GM23338 (cell line): Measurements from ENCODE around the gene RADIL. TPM values are rescaled to one million over a fixed set of nuclear protein-coding genes. Genes with fewer than 3 reads are reported as not detected.

Experiments
- ATAC-seq: fragments of 200-7000 bp; cut with Tn5 transposase; 3 replicates; pipeline ENCODE4 v1.9.1; 2020
- DNase-seq: peaks from one replicate; pipeline ENCODE4 v3.0.0-alpha.2; 2015; ENCODE audit warnings: low spot score
- H2AFZ ChIP-seq: fragments of 200-600 bp; sonication (generic); 2 replicates; pipeline ENCODE4 v1.8.0; 2016; ENCODE audit warnings: antibody characterized with exemption, mild to moderate bottlenecking, moderate library complexity
- H3F3A ChIP-seq: fragments of 200-600 bp; sonication (generic); replicated peaks from 2 replicates; pipeline ENCODE4 v1.8.0; 2017; ENCODE audit warnings: antibody characterized with exemption, mixed run types, low read depth
- H3K27ac ChIP-seq: fragments of 200-600 bp; sonication (generic); 2 replicates; pipeline ENCODE4 v1.6.1; 2016; ENCODE audit warnings: low read depth
- H3K27me3 ChIP-seq: fragments of 200-600 bp; sonication (generic); 2 replicates; pipeline ENCODE4 v1.8.0; 2016; ENCODE audit warnings: mild to moderate bottlenecking, mixed run types, moderate library complexity; ENCODE audit not compliant: insufficient read depth
- H3K36me3 ChIP-seq: fragments of 200-600 bp; sonication (generic); 2 replicates; pipeline ENCODE4 v1.8.0; 2016; ENCODE audit warnings: mild to moderate bottlenecking; ENCODE audit not compliant: insufficient read depth
- H3K4me1 ChIP-seq: fragments of 200-600 bp; sonication (generic); 2 replicates; pipeline ENCODE4 v1.8.0; 2016; ENCODE audit warnings: mild to moderate bottlenecking, moderate library complexity; ENCODE audit not compliant: insufficient read depth
- H3K4me2 ChIP-seq: fragments of 200-600 bp; sonication (generic); 2 replicates; pipeline ENCODE4 v1.7.1; 2017; ENCODE audit warnings: mixed run types
- H3K4me3 ChIP-seq: fragments of 200-600 bp; sonication (generic); 2 replicates; pipeline ENCODE4 v1.6.1; 2016; ENCODE audit warnings: mixed run types
- H3K79me2 ChIP-seq: fragments of 200-600 bp; sonication (generic); replicated peaks from 2 replicates; pipeline ENCODE4 v1.8.0; 2017; ENCODE audit warnings: mild to moderate bottlenecking; ENCODE audit not compliant: insufficient read depth
- H3K9me2 ChIP-seq: fragments of 200-600 bp; sonication (generic); 2 replicates; pipeline ENCODE4 v1.8.0; 2017; ENCODE audit not compliant: insufficient read depth
- H4K20me1 ChIP-seq: fragments of 200-600 bp; sonication (generic); replicated peaks from 2 replicates; pipeline ENCODE4 v1.8.0; 2017; ENCODE audit warnings: mild to moderate bottlenecking; ENCODE audit not compliant: insufficient read depth
- H3K27ac Mint-ChIP-seq: 2 replicates; pipeline ENCODE4 v1.8.0; 2020; ENCODE audit warnings: inconsistent platforms, mild to moderate bottlenecking, moderate library complexity, mixed read lengths
- H3K27me3 Mint-ChIP-seq: 3 replicates; pipeline ENCODE4 v1.8.0; 2022; ENCODE audit warnings: low read depth, mild to moderate bottlenecking, moderate library complexity, mixed read lengths, inconsistent platforms; ENCODE audit not compliant: insufficient read depth, poor library complexity
- H3K36me3 Mint-ChIP-seq: 3 replicates; pipeline ENCODE4 v1.8.0; 2021; ENCODE audit warnings: low read depth, mild to moderate bottlenecking, inconsistent platforms, moderate library complexity, mixed read lengths
- H3K4me1 Mint-ChIP-seq: 3 replicates; pipeline ENCODE4 v1.8.0; 2020; ENCODE audit warnings: mild to moderate bottlenecking, inconsistent platforms, mixed read lengths
- H3K4me3 Mint-ChIP-seq: 3 replicates; pipeline ENCODE4 v1.8.0; 2021; ENCODE audit warnings: moderate library complexity, mild to moderate bottlenecking, inconsistent platforms, mixed read lengths
- H3K9me3 Mint-ChIP-seq: 3 replicates; pipeline ENCODE4 v1.8.0; 2020; ENCODE audit warnings: moderate library complexity, mild to moderate bottlenecking, inconsistent platforms, mixed read lengths
- CREB1 ChIP-seq: fragments of 250-450 bp; sonication (Bioruptor Pico); IDR thresholded peaks from 2 replicates; pipeline ENCODE4 v1.5.0; 2020; ENCODE audit warnings: low read depth, mild to moderate bottlenecking, moderate library complexity
- ETS1 ChIP-seq: IDR thresholded peaks from 2 replicates; pipeline ENCODE4 v1.6.1; 2016; ENCODE audit warnings: antibody characterized with exemption
- EZH2phosphoT487 ChIP-seq: fragments of 200-600 bp; sonication (generic); IDR thresholded peaks from one replicate; pipeline ENCODE4 v1.8.1; 2018; ENCODE audit warnings: antibody characterized with exemption; ENCODE audit not compliant: unreplicated experiment
- NANOG ChIP-seq: IDR thresholded peaks from 2 replicates; pipeline ENCODE4 v1.6.1; 2016; ENCODE audit warnings: antibody characterized with exemption, borderline replicate concordance
- POLR2AphosphoS5 ChIP-seq: IDR thresholded peaks from 2 replicates; pipeline ENCODE4 v1.6.1; 2016; ENCODE audit warnings: antibody characterized with exemption, low read depth
- REST ChIP-seq: IDR thresholded peaks from one replicate; pipeline ENCODE4 v1.6.1; 2018; ENCODE audit warnings: antibody characterized with exemption; ENCODE audit not compliant: unreplicated experiment
- STAT1 ChIP-seq: IDR thresholded peaks from one replicate; pipeline ENCODE4 v1.6.1; 2016; ENCODE audit warnings: antibody characterized with exemption; ENCODE audit not compliant: unreplicated experiment
- ZNF114 ChIP-seq: fragments of 250-450 bp; sonication (Bioruptor Pico); IDR thresholded peaks from 2 replicates; pipeline ENCODE4 v1.5.0; 2020; ENCODE audit warnings: mild to moderate bottlenecking, moderate library complexity
- ZNF331 ChIP-seq: fragments of 250-450 bp; sonication (Bioruptor Pico); IDR thresholded peaks from 2 replicates; pipeline ENCODE4 v1.5.0; 2020; ENCODE audit warnings: low read depth, mild to moderate bottlenecking, moderate library complexity
- ZNF462 ChIP-seq: fragments of 250-450 bp; sonication (Bioruptor Pico); IDR thresholded peaks from 2 replicates; pipeline ENCODE4 v1.5.0; 2020; ENCODE audit warnings: mild to moderate bottlenecking, moderate library complexity
- polyA plus RNA-seq: library from polyadenylated mRNA; unstranded; fragments of >200 nt; fragmentation: Nextera tagmentation; extraction: Ambion mirVana; gene quantifications from 2 replicates; pipeline ENCODE4 v1.2.1, GENCODE V29; 2016
- total RNA-seq: library from RNA; depleted of rRNA; stranded (reverse); fragments of >200 nt; shearing (Covaris generic); gene quantifications from 2 replicates; pipeline ENCODE4 v1.2.3, GENCODE V29; 2014

RADIL gene
- total and polyA plus RNA-seq, 2 experiments from 2014 or later = 4.3 to 9.8 TPM

GRCh38 chr7:4883033-4883371 is 514 bp downstream of the RADIL start:
- Histone ChIP-seq H3K79me2 (no peaks in the 10 kb centered on the region), H3K9me2 (no peaks in the 10 kb centered on the region), H3K36me3 (no peaks in the 10 kb centered on the region), H4K20me1 (no peaks in the 10 kb centered on the region), H3K4me3 (peak overlapping the region; percentile 92), H2AFZ (peak overlapping the region; percentile 95), H3F3A (no peaks in the 10 kb centered on the region), H3K27ac (no peak overlapping the region), H3K4me2 (peak overlapping the region; percentile 100), H3K4me1 (peaks cover 9% of the 10 kb centered on the region; the same call in 1 of the 2 replicates), H3K27me3 (peaks cover 14% of the 10 kb centered on the region; the same call in 1 of the 2 replicates)
- no peak overlapping the region for H3K27ac Mint-ChIP-seq
- peaks cover 12% of the 10 kb centered on the region; the same call in 1 of the 3 replicates for H3K4me1 Mint-ChIP-seq
- H3K4me3 Mint-ChIP-seq = peak overlapping the region; percentile 78
- ATAC-seq = peak; percentile 8; the same call in 1 of the 3 replicates
- no peak for DNase-seq
- TF ChIP-seq REST (no peak), STAT1 (no peak), NANOG (no peak), ETS1 (no peak), POLR2AphosphoS5 (no peak), EZH2phosphoT487 (no peak), CREB1 (no peak), ZNF114 (CRISPR knock-in tag) (no peak), ZNF462 (CRISPR knock-in tag) (no peak), ZNF331 (no peak)
- H3K27me3 Mint-ChIP-seq = peaks cover 14% of the 10 kb centered on the region
- H3K36me3 Mint-ChIP-seq = no peaks in the 10 kb centered on the region
- H3K9me3 Mint-ChIP-seq = peaks cover 2% of the 10 kb centered on the region; the same call in 2 of the 3 replicates
